Islet precursor cell (in vitro differentiated cells): ENCODE data around the gene KPNA4.
"Not testable (repeated sequence)": the region's sequence is repeated elsewhere in the genome, so short reads cannot be mapped to it uniquely, and the experiment has no call there.

Experiments
- DNase-seq: peaks from one replicate; pipeline ENCODE4 v3.0.0-alpha.2; 2018

The KPNA4 gene

GRCh38 chr3:160565442-160566403, at the start of gene KPNA4:
Gene KPNA4, minus strand, starts transcription at chr3:160565571. Its CDS starts 289 bp downstream, at chr3:160565282.
- DNase-seq, result peak; percentile 99

- DNase-seq, result no peak
These were observed 48.3 kb upstream of the KPNA4 start for GRCh38 chr3:160613661-160614060.

GRCh38 chr3:160612386-160613075, 47.2 kb upstream of the KPNA4 start:
- DNase-seq, result no peak

GRCh38 chr3:160611141-160611540, 45.8 kb upstream of the KPNA4 start:
- no peak for DNase-seq

- no peak for DNase-seq
These were observed 43.5 kb upstream of the KPNA4 start for GRCh38 chr3:160608870-160609269.

- no peak for DNase-seq
These were observed 42.5 kb upstream of the KPNA4 start for GRCh38 chr3:160607826-160608225.

- DNase-seq, result no peak
These were observed 39.9 kb upstream of the KPNA4 start for GRCh38 chr3:160605315-160605714.

GRCh38 chr3:160603845-160604244, 38.5 kb upstream of the KPNA4 start:
- not testable (repeated sequence) for DNase-seq

GRCh38 chr3:160602259-160602658, 36.9 kb upstream of the KPNA4 start:
- no peak for DNase-seq

GRCh38 chr3:160601288-160601687, 35.9 kb upstream of the KPNA4 start:
- no peak for DNase-seq

- DNase-seq, result no peak
These were observed 33.5 kb upstream of the KPNA4 start for GRCh38 chr3:160598865-160599264.

- DNase-seq, result no peak
These were observed 22.7 kb upstream of the KPNA4 start for GRCh38 chr3:160588023-160588422.

GRCh38 chr3:160587105-160587504, 21.7 kb upstream of the KPNA4 start:
- no peak for DNase-seq

GRCh38 chr3:160586679-160587078, 21.3 kb upstream of the KPNA4 start:
- no peak for DNase-seq

GRCh38 chr3:160583451-160583850, 18.1 kb upstream of the KPNA4 start:
- DNase-seq, result no peak

GRCh38 chr3:160580938-160581337, 15.6 kb upstream of the KPNA4 start:
- DNase-seq, result no peak

- no peak for DNase-seq
These were observed 12.3 kb upstream of the KPNA4 start for GRCh38 chr3:160577556-160578195.

- no peak for DNase-seq
These were observed 11.7 kb upstream of the KPNA4 start for GRCh38 chr3:160577093-160577492.

GRCh38 chr3:160576621-160577020, 11.2 kb upstream of the KPNA4 start:
- DNase-seq, result no peak

- no peak for DNase-seq
These were observed 10.2 kb upstream of the KPNA4 start for GRCh38 chr3:160575589-160575988.

- no peak for DNase-seq
These were observed 9.3 kb upstream of the KPNA4 start for GRCh38 chr3:160574636-160575035.

- DNase-seq, result not testable (repeated sequence)
These were observed 8.7 kb upstream of the KPNA4 start for GRCh38 chr3:160573955-160574525.
